Neutrophil (primary cell): Measurements from ENCODE around the gene MYLIP.

Source experiments
- H3K27ac ChIP-seq: fragments of 200-600 bp; sonication (generic); 2 replicates; pipeline ENCODE4 v1.5.1; 2016; ENCODE audit warnings: mild to moderate bottlenecking, moderate library complexity
- H3K27me3 ChIP-seq: fragments of 200-600 bp; sonication (generic); 2 replicates; pipeline ENCODE4 v1.6.0; 2016; ENCODE audit warnings: mild to moderate bottlenecking
- H3K36me3 ChIP-seq: fragments of 200-600 bp; sonication (generic); 2 replicates; pipeline ENCODE4 v1.5.1; 2017
- H3K4me1 ChIP-seq, 2 experiments: fragments of 200-600 bp in 1 of 2; sonication (generic) in 1 of 2; 1 replicate in 1 of 2; 2 replicates in 1 of 2; pipeline versions ENCODE4 v1.5.1 to v1.6.1; 2013 to 2016; ENCODE audit warnings: low read depth in 1 of 2, low read length in 1 of 2, mild to moderate bottlenecking in 1 of 2, moderate library complexity in 1 of 2; ENCODE audit not compliant: control insufficient read depth in 1 of 2, insufficient read depth in 1 of 2
- H3K4me3 ChIP-seq, 2 experiments: fragments of 200-600 bp in 1 of 2; sonication (generic) in 1 of 2; 1 replicate in 1 of 2; 2 replicates in 1 of 2; pipeline ENCODE4 v1.5.1; 2013 to 2016; ENCODE audit warnings: low read depth in 1 of 2, low read length in 1 of 2, mild to moderate bottlenecking in 1 of 2, moderate library complexity in 1 of 2
- H3K9me3 ChIP-seq: fragments of 200-600 bp; sonication (generic); 2 replicates; pipeline ENCODE4 v1.5.1; 2016
- CTCF ChIP-seq: fragments of 200-600 bp; sonication (generic); IDR thresholded peaks from 2 replicates; pipeline ENCODE4 v1.5.1; 2016; ENCODE audit warnings: antibody characterized with exemption

The MYLIP gene

DNA sequence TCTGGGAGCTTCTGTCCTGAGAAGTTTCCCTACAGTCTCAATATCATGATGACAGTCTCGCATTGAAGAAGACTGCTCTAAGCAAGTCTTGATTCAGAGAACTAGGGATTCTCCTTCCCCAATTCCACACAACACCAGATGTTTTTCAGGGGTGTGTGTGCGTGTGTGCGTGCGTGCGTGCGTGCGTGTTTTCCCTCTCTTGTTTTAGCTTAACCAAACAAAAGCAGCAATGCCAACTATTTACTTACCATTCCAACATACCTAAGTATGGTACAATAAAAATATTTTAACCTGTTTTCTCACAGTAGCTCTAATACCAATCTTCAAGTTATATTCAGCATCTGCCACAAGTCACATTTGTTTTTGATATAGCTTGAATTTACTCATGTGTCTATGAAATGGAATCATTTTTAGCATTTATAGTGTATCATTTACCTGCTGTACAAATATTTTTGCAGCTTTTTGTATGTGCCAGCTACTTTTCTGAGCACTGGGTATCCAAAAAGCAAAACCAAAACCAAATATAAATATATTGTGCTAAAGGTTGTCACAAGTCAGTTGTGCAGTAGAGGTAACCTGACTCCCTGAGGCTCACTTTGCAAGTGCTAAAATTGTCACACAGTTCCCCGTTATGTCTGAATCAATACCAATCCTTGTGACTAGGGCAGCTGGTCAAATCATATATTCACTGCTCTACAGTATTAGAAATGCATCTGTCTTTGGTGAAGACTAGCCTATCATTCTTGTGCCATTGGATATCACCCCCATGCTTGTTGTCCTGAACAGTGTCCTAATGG, 21.7 kb upstream of the MYLIP start:
- no peak overlapping the region for H3K4me3 ChIP-seq
- no peak for TF ChIP-seq CTCF

DNA sequence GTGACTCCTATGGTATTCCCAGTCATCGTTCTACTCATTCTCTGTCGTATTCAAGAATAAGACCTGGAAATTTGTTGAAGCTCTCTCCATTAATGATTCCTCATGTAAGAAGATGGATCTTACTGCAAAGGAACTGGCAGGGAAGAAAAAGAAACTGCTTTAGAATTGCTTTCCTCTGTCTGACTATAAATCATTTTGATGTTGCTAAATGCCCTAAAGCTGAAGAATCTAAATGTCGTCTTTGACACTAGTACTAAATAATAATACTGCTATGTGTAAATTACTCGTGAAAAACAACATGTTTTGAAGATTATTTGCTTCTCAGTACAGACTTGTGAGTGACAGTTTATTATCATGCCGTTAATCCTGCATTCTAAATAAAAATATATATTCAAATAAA, 20.5 kb upstream of the MYLIP start:
- no peaks in the 10 kb centered on the region for H3K27me3 ChIP-seq
- H3K36me3 ChIP-seq, result no peaks in the 10 kb centered on the region
- H3K4me1 ChIP-seq, result peaks cover 57 to 66% of the 10 kb centered on the region in 2 experiments
- H3K9me3 ChIP-seq, result no peaks in the 10 kb centered on the region
- no peak overlapping the region for H3K27ac ChIP-seq
- no peak for TF ChIP-seq CTCF
- H3K4me3 ChIP-seq, result no peak overlapping the region

More for the DNA sequence above, 21.7 kb upstream of the MYLIP start:
- Histone ChIP-seq H3K27ac (no peak overlapping the region), H3K4me1 (peaks cover 45 to 53% of the 10 kb centered on the region in 2 experiments), H3K36me3 (no peaks in the 10 kb centered on the region), H3K9me3 (no peaks in the 10 kb centered on the region), H3K27me3 (no peaks in the 10 kb centered on the region)

DNA sequence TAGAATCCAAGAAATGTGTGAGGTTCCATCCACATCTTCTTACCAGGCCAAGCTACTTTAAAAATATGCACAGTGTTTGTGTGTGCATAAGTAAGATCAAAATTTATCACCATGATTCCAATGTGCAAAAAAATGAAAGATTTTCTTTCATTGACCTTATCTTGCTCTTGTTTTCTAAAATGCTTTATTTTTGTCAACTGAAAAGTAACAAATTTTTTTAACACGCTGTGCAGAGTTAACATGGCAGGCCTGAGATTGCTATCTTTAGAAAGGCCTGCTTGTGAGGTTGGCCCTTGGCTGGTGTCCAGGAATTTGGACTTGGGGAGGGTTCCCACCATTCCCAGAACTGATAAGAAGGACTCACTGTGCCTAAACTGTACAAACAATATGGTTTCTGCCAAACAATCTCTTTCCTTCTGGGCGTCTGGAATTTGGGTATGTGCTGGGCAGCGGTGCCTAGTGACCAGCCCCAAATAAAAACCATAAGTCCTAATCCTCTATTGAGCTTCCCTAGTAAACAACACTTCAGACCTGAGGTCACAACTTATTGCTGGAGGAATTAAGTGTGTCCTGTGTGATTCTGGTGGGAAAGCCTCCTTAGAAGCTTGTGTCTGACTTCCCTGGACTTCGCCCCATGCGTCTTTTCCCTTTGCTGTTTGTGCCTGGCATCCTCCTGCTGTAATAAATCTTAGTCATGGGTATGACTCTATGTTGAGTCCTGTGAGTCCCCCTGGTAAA, 19.8 kb upstream of the MYLIP start:
- no peaks in the 10 kb centered on the region for H3K36me3 ChIP-seq
- peaks cover 61 to 71% of the 10 kb centered on the region in 2 experiments for H3K4me1 ChIP-seq
- H3K9me3 ChIP-seq, result no peaks in the 10 kb centered on the region
- H3K27me3 ChIP-seq, result no peaks in the 10 kb centered on the region
- H3K27ac ChIP-seq, result peak overlapping the region; percentile 70
- no peak for TF ChIP-seq CTCF
- no peak overlapping the region for H3K4me3 ChIP-seq

DNA sequence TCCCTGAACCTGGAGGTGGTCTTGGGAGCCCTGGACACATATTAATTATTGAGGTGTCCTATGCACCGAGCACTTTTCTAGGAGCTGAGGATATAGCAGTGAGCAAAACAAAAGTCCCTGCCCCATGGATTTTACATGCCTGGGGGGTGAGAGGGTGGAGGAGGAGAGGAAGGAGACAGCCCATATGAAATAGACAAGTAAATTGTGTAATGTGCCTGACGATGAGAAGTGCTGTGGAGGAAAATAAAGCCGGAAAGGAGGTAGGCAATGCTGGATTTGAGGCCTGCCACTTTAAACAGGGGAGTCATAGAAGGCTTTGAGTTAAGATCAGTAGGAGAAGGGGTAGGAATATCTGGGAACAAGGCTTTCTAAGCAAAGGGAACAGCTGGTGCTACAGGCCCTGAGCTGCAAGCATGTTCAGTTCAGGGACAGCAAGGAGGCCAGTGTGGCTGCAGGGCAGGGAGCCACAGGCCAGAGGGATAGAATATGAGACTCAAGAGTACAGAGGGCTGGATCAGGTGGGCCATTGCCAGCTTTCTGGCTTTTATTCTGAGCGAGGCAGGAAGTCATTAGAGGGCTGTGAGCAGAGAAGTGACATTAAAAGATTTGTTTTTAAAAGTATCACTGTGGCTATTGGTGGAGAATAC, 19.1 kb upstream of the MYLIP start:
- Histone ChIP-seq H3K9me3 (no peaks in the 10 kb centered on the region), H3K36me3 (no peaks in the 10 kb centered on the region), H3K4me3 (no peak overlapping the region), H3K27ac (peak overlapping the region; percentile 70), H3K4me1 (peaks cover 61 to 71% of the 10 kb centered on the region in 2 experiments), H3K27me3 (no peaks in the 10 kb centered on the region)
- no peak for TF ChIP-seq CTCF

DNA sequence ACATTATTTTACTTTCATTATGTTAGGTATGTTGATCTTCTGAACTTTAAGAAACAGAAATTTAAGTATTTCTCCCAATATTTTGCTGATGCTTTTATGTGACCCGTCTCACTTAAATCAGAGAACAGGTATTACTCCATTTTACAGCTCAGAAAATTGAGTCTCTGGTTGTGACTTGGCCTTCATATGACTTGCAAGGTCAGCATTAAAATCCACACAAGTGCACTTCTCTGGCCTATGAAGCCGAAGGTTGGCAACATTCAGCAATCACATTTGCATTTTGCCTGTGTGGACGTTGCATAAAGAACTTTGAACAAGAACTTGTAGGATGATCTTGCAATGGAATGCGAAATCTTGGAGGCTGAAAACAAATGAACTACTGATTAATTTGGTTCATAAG, 10.1 kb upstream of the MYLIP start:
- H3K9me3 ChIP-seq, result no peaks in the 10 kb centered on the region
- H3K36me3 ChIP-seq, result no peaks in the 10 kb centered on the region
- H3K27ac ChIP-seq, result no peak overlapping the region

More for the DNA sequence above, 10.1 kb upstream of the MYLIP start:
- H3K27me3 ChIP-seq, result no peaks in the 10 kb centered on the region
- no peak overlapping the region for H3K4me3 ChIP-seq
- no peak for TF ChIP-seq CTCF
- H3K4me1 ChIP-seq, result peaks cover under 1 to 3% of the 10 kb centered on the region in 2 experiments
